CD4-positive, alpha-beta T cell treated with Interleukin-10 for 1 hour (primary cell): ENCODE data around the gene STAT5B.
"Not testable (repeated sequence)": the region's sequence is repeated elsewhere in the genome, so short reads cannot be mapped to it uniquely, and the experiment has no call there.

Experiments
- DNase-seq: peaks from one replicate; pipeline ENCODE4 v3.0.0-alpha.2; 2020

STAT5B gene

GRCh38 chr17:42192189-42193126, 83.7 kb downstream of the STAT5B start:
- no peak for DNase-seq

GRCh38 chr17:42191275-42191608, 84.9 kb downstream of the STAT5B start:
- DNase-seq, result no peak

GRCh38 chr17:42190491-42191274, 85.5 kb downstream of the STAT5B start:
- DNase-seq, result no peak

GRCh38 chr17:42189651-42189965, 86.6 kb downstream of the STAT5B start:
- DNase-seq, result no peak

- no peak for DNase-seq
These were observed 87.2 kb downstream of the STAT5B start for GRCh38 chr17:42188749-42189650.

- DNase-seq, result no peak
These were observed 88.4 kb downstream of the STAT5B start for GRCh38 chr17:42187833-42188232.

GRCh38 chr17:42186191-42186590, 90.0 kb downstream of the STAT5B start:
- not testable (repeated sequence) for DNase-seq

- no peak for DNase-seq
These were observed 90.6 kb downstream of the STAT5B start for GRCh38 chr17:42185621-42185930.

GRCh38 chr17:42184713-42185620, 91.2 kb downstream of the STAT5B start, which contains the start of gene HCRT:
HCRT (minus strand) TSS chr17:42185452; CDS start chr17:42185365, 87 bp downstream.
- no peak for DNase-seq

GRCh38 chr17:42183741-42184711, 92.2 kb downstream of the STAT5B start:
- peak; percentile 84 for DNase-seq

- DNase-seq, result no peak
These were observed 93.1 kb downstream of the STAT5B start for GRCh38 chr17:42182927-42183734.

- no peak for DNase-seq
These were observed 94.4 kb downstream of the STAT5B start for GRCh38 chr17:42181851-42182207.

GRCh38 chr17:42180922-42181850, 95.0 kb downstream of the STAT5B start, which contains the start of gene KCNH4:
KCNH4 (minus strand) TSS chr17:42181142; CDS start chr17:42180945, 197 bp downstream.
- DNase-seq, result peak; percentile 94

GRCh38 chr17:42180411-42180921, 95.7 kb downstream of the STAT5B start:
- DNase-seq, result no peak

- DNase-seq, result peak; percentile 21
These were observed 96.2 kb downstream of the STAT5B start for GRCh38 chr17:42179911-42180410.

GRCh38 chr17:42179335-42179734, 96.9 kb downstream of the STAT5B start:
- no peak for DNase-seq

GRCh38 chr17:42178817-42179216, 97.4 kb downstream of the STAT5B start:
- peak; percentile 49 for DNase-seq

GRCh38 chr17:42177684-42178083, 98.5 kb downstream of the STAT5B start:
- no peak for DNase-seq
